HEK293T (cell line): ENCODE measurements around the gene RPRD2.

ENCODE experiments used
- BHLHE40 ChIP-seq: fragments of 450-650 bp; IDR thresholded peaks from 2 replicates; pipeline ENCODE4 v1.6.1; 2016; ENCODE audit warnings: mild to moderate bottlenecking, moderate library complexity, borderline replicate concordance
- CTBP1 ChIP-seq: fragments of 450-650 bp; IDR thresholded peaks from 2 replicates; pipeline ENCODE4 v1.6.1; 2016; ENCODE audit warnings: borderline replicate concordance
- ELF4 ChIP-seq: fragments of 450-650 bp; IDR thresholded peaks from 2 replicates; pipeline ENCODE4 v1.6.1; 2017; ENCODE audit warnings: antibody characterized with exemption
- FOXA1 ChIP-seq: fragments of 450-650 bp; IDR thresholded peaks from 2 replicates; pipeline ENCODE4 v1.6.1; 2016; ENCODE audit warnings: mild to moderate bottlenecking
- FOXK2 ChIP-seq: fragments of 450-650 bp; IDR thresholded peaks from 2 replicates; pipeline ENCODE4 v1.6.1; 2016; ENCODE audit warnings: mild to moderate bottlenecking
- FOXM1 ChIP-seq: fragments of 450-650 bp; IDR thresholded peaks from 2 replicates; pipeline ENCODE4 v1.6.1; 2017; ENCODE audit warnings: mild to moderate bottlenecking, borderline replicate concordance
- L3MBTL2 ChIP-seq: fragments of 450-650 bp; conservative IDR thresholded peaks from 2 replicates; pipeline ENCODE4 v1.6.1; 2016; ENCODE audit warnings: mild to moderate bottlenecking
- NFRKB ChIP-seq: fragments of 450-650 bp; IDR thresholded peaks from 2 replicates; pipeline ENCODE4 v1.6.1; 2016; ENCODE audit warnings: mild to moderate bottlenecking, moderate library complexity
- SP1 ChIP-seq: fragments of 450-650 bp; IDR thresholded peaks from 2 replicates; pipeline ENCODE4 v1.6.1; 2017
- TARDBP ChIP-seq: fragments of 450-650 bp; IDR thresholded peaks from 2 replicates; pipeline ENCODE4 v1.6.1; 2016
- ZNF384 ChIP-seq: fragments of 450-650 bp; IDR thresholded peaks from 2 replicates; pipeline ENCODE4 v1.6.1; 2016

DNA sequence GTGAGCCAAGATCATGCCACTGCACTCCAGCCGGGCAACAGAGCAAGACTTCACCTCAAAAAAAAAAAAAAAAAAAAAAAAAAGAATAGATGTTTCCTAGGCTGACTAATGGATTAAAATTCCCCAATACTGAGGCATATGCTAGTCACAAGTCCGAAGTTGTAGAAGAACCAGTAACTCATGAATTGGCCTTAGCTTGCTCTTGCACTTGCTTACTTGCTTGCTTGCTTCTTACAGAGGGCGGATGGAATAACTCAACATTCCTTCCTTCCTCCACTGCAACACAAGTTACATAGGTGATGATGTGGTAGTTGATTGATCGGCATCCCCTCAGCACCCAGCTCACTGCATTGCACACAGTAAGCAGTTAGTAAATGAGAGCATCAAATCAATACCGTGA, 120.5 kb downstream of the RPRD2 start:
- TF ChIP-seq BHLHE40 (no peak), ELF4 (no peak), TARDBP (no peak), CTBP1 (no peak), FOXM1 (no peak), ZNF384 (no peak), L3MBTL2 (no peak), SP1 (no peak), NFRKB (no peak), FOXA1 (no peak), FOXK2 (no peak)
